Glutamatergic neuron (in vitro differentiated cells): Measurements from ENCODE around the gene IL5RA. TPM values are rescaled to one million over a fixed set of nuclear protein-coding genes. Genes with fewer than 3 reads are reported as not detected.

Experiments
- DNase-seq: peaks from one replicate; pipeline ENCODE4 v3.0.0; 2022
- H3K27ac Mint-ChIP-seq: one replicate; pipeline ENCODE4 v1.8.0; 2020; ENCODE audit warnings: mild to moderate bottlenecking, mixed read lengths, inconsistent platforms; ENCODE audit not compliant: unreplicated experiment
- H3K27me3 Mint-ChIP-seq: one replicate; pipeline ENCODE4 v1.8.0; 2020; ENCODE audit warnings: mild to moderate bottlenecking, moderate library complexity, mixed read lengths, inconsistent platforms; ENCODE audit not compliant: unreplicated experiment
- H3K36me3 Mint-ChIP-seq: one replicate; pipeline ENCODE4 v1.8.0; 2020; ENCODE audit warnings: mild to moderate bottlenecking, mixed read lengths, inconsistent platforms; ENCODE audit not compliant: unreplicated experiment
- H3K4me1 Mint-ChIP-seq: one replicate; pipeline ENCODE4 v1.8.0; 2020; ENCODE audit warnings: mild to moderate bottlenecking, low read depth, mixed read lengths, inconsistent platforms; ENCODE audit not compliant: unreplicated experiment
- H3K4me3 Mint-ChIP-seq: one replicate; pipeline ENCODE4 v1.8.0; 2020; ENCODE audit warnings: mild to moderate bottlenecking, mixed read lengths, inconsistent platforms; ENCODE audit not compliant: unreplicated experiment
- H3K9me3 Mint-ChIP-seq: one replicate; pipeline ENCODE4 v1.8.0; 2020; ENCODE audit warnings: mild to moderate bottlenecking, moderate library complexity, mixed read lengths, inconsistent platforms; ENCODE audit not compliant: unreplicated experiment
- CTCF ChIP-seq: fragments of 200-600 bp; sonication (generic); IDR thresholded peaks from one replicate; pipeline ENCODE4 v1.5.0; 2021; ENCODE audit not compliant: partially characterized antibody, unreplicated experiment
- total RNA-seq: library from RNA; stranded (reverse); fragmentation: NEBNext Ultra II Directional; extraction: Animal tissue kit (Norgen Biotek cat#: 25700); gene quantifications from one replicate; pipeline ENCODE4 v1.2.1, GENCODE V29; 2021; ENCODE audit not compliant: unreplicated experiment

IL5RA gene
- total RNA-seq, 1 donor from 2014 or later, result not detected

GRCh38 chr3:3059645-3060044 lies 50.5 kb downstream of the IL5RA start:
- DNase-seq, result no peak
- H3K4me1 Mint-ChIP-seq, result no peaks in the 10 kb centered on the region
- H3K27ac Mint-ChIP-seq, result no peak overlapping the region
- no peak overlapping the region for H3K4me3 Mint-ChIP-seq
- H3K27me3 Mint-ChIP-seq, result no peaks in the 10 kb centered on the region
- no peak for TF ChIP-seq CTCF
- H3K9me3 Mint-ChIP-seq, result peaks cover 1% of the 10 kb centered on the region
- H3K36me3 Mint-ChIP-seq, result no peaks in the 10 kb centered on the region

- H3K27me3 Mint-ChIP-seq, result no peaks in the 10 kb centered on the region
- H3K27ac Mint-ChIP-seq, result no peak overlapping the region
These were observed 56.2 kb downstream of the IL5RA start for GRCh38 chr3:3053974-3054373.

GRCh38 chr3:3038201-3038991 lies 71.8 kb downstream of the IL5RA start:
- Mint-ChIP-seq H3K9me3 (no peaks in the 10 kb centered on the region), H3K4me3 (no peak overlapping the region), H3K27me3 (peaks cover 2% of the 10 kb centered on the region), H3K36me3 (no peaks in the 10 kb centered on the region), H3K27ac (no peak overlapping the region), H3K4me1 (peaks cover 8% of the 10 kb centered on the region)
- TF ChIP-seq CTCF, result no peak
- DNase-seq, result no peak

More at GRCh38 chr3:3053974-3054373, 56.2 kb downstream of the IL5RA start:
- H3K36me3 Mint-ChIP-seq, result no peaks in the 10 kb centered on the region
- no peak for DNase-seq
- H3K4me1 Mint-ChIP-seq, result peaks cover 4% of the 10 kb centered on the region
- no peak overlapping the region for H3K4me3 Mint-ChIP-seq
- peaks cover 1% of the 10 kb centered on the region for H3K9me3 Mint-ChIP-seq
- TF ChIP-seq CTCF, result no peak

- no peak for TF ChIP-seq CTCF
- no peak overlapping the region for H3K4me3 Mint-ChIP-seq
- H3K36me3 Mint-ChIP-seq, result no peaks in the 10 kb centered on the region
- no peaks in the 10 kb centered on the region for H3K9me3 Mint-ChIP-seq
- H3K4me1 Mint-ChIP-seq, result peaks cover 8% of the 10 kb centered on the region
- no peak overlapping the region for H3K27ac Mint-ChIP-seq
- peaks cover 2% of the 10 kb centered on the region for H3K27me3 Mint-ChIP-seq
- no peak for DNase-seq
These were observed 73.0 kb downstream of the IL5RA start for GRCh38 chr3:3037156-3037555.

GRCh38 chr3:3031326-3031725 lies 78.8 kb downstream of the IL5RA start:
- Mint-ChIP-seq H3K36me3 (no peaks in the 10 kb centered on the region), H3K27me3 (no peaks in the 10 kb centered on the region), H3K27ac (no peak overlapping the region), H3K4me1 (no peaks in the 10 kb centered on the region), H3K9me3 (no peaks in the 10 kb centered on the region), H3K4me3 (no peak overlapping the region)
- no peak for TF ChIP-seq CTCF
- DNase-seq, result no peak
